NCI-H2227 (cell line): ENCODE measurements around the gene DHRSX.
"Not testable (repeated sequence)": the region's sequence is repeated elsewhere in the genome, so short reads cannot be mapped to it uniquely, and the experiment has no call there.

Experiments used
- DNase-seq: peaks from one replicate; lab custom pipeline; 2025; ENCODE audit not compliant: unreplicated experiment; lab: John Stamatoyannopoulos, UW

DHRSX gene

GRCh38 chrX:2325076-2325784 is 175.5 kb downstream of the DHRSX start:
- DNase-seq = no peak

GRCh38 chrX:2324151-2324550 is 176.6 kb downstream of the DHRSX start:
- DNase-seq = no peak

DNA sequence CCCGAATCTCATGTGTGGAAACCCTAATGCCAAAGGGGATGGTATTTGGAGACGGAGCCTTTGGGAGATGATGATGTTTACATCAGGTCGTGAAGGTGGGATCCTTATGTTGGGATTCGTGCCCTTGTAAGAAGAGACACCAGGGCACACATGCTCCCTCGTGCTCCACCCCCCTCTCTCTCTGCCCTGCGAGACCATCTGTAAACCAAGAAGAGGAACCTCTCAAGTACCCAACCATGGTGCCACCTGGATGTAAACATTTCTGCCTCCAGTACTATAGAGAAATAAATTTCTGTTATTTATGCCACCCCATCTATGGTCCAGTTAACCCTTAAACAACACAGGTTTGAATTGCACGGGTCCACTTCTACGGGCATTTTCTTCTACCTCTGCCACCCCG is 179.4 kb downstream of the DHRSX start:
- no peak for DNase-seq

DNA sequence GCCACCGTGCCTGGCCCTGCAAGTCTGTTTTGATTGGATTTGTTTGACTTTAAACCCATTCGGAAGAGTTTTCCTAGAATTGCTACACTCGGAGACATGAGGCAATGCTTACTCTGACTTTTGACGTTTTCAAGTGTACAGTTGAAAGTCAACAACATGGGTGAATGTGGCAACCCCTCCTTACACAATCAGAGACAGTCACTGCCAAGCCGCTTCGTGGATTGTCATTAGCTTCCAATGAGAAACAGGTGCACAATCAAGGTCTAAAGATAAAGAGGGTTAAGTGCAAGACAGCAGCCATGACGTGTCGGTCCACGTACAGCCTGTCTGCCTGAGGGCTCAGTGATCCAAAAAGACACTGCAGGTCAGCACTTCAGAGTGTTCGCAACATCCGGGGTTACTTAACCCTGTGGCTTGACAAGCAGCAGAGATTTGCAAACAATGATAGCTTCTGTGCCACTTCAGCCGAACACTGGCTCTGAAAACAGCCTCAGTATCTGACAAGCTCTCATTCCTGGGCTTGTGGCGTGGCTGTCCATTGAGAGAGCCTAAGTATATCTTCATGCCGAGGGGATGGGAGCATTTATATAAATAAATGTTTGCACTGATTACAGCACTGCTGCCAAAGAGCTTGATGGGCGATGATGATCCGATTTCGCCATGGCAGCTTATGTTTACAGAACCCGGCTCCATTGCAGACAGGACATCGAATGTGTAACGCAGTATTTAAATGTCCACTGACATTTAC is 180.0 kb downstream of the DHRSX start:
- no peak for DNase-seq

GRCh38 chrX:2320089-2320488 is 180.7 kb downstream of the DHRSX start:
- DNase-seq = no peak

DNA sequence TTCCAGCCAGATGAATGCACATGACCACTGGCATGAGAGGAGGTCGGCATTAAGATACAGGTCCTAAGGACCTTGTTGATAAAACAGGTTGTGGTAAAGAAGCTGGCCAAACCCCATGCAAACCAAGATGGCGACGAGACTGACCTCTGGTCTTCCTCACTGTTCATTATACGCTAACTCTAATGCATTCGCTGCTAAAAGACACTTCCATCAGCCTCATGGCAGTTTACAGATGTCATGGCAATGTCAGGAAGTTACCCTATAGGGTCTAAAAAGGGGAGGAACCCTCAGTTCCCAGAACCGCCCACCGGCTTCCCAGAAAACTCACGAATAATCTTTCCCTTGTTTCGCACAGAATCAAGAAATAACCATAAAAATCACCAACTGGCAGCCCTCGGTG is 182.4 kb downstream of the DHRSX start:
- no peak for DNase-seq

- no peak for DNase-seq
Measured at GRCh38 chrX:2317527-2318055, 183.2 kb downstream of the DHRSX start.

- no peak for DNase-seq
Measured at GRCh38 chrX:2316534-2316933, 184.2 kb downstream of the DHRSX start.

GRCh38 chrX:2315434-2315833 is 185.3 kb downstream of the DHRSX start:
- no peak for DNase-seq

GRCh38 chrX:2314831-2315365 is 185.9 kb downstream of the DHRSX start:
- DNase-seq = no peak

DNA sequence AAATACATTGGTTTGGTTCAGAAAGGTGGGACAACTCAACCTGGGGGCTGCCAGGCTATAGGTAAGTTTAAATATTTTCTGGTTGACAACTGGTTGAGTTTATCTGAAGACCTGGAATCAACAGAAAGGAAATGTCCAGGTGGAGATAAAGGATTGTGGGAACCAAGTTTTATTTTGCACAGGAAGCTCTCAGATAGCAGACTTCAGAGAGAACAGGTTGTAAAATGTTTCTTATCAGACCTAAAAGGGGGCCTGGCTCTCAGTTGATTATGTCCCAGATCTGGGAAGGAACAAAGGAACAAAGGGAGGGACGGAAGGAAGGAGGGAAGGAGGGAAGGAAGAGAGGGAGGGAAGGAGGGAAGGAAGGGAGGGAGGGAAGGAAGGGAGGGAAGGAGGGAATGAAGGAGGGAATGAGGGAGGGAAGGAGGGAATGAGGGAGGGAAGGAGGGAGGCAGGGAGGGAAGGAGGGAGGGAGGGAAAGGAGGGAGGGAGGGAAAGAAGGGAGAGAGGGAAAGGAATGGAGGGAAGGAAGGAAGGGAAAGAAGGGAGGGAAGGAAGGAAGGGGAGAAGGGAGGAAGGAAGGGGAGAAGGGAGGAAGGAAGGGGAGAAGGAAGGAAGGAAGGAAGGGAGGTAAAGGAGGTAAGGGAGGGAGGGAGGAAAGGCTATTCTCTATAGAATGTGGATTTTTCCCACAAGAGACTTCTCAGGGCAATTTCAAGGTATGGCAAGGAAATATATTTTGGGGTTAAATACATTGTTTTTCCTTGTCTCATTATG is 186.7 kb downstream of the DHRSX start:
- no peak for DNase-seq

GRCh38 chrX:2312061-2312591 is 188.7 kb downstream of the DHRSX start:
- DNase-seq = not testable (repeated sequence)

DNA sequence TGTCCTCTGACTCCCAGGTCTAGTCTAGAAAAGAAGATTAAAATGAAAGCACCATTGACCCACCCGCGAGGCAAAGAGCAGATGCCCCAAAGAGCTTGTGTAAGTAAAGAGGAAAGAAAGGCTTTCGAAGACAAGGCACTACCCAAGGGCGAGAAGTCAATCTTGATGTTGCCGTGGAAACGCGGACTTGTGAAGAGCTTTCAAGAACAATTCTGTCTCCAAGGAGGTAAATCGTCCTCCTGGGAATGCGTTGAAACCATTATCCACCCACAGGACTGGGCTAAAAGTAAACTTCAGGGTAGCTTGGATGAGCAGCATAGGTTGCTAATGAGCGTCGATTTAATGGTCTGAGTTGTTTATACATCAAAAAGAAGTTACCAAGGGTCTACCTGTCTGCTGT is 189.3 kb downstream of the DHRSX start:
- no peak for DNase-seq

DNA sequence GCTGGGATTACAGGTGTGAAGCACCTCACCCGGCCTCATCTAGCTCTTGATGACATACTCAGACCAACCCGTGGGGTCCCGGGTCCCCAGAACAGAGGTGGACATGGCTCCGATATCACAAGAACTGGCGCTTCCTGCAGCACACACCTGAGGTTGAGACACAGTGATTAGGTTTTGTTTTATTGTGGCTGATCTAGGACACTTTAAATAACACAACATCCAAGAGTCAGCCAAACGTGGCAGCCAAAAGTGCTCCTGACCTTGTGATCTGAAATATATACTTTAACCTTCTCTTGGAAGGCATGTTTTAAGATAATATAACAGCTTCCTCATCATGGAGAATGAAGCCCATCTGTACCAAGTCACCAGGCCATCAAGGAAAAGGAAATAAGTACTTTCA is 198.9 kb downstream of the DHRSX start:
- no peak for DNase-seq

GRCh38 chrX:2299871-2300270 is 200.9 kb downstream of the DHRSX start:
- DNase-seq = no peak

DNA sequence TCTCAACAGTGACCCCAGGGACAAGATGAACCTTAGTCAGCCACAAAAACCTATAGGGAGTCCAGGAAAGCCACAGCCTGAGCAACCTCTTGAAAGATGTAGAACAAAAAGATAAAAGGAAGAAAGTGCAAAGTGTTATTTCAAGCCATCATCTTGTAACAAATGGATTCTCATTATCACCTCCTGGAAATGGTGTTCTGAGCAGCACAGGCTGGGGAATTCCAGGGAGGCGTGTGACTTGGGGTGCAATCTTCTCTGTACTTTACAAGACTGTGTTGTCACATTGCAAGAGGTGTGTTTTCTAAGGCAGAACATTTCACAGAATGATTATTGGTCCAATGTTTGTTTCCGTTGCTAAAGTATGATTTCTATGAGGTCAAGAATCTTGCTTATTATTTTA is 214.0 kb downstream of the DHRSX start:
- no peak for DNase-seq

- no peak for DNase-seq
Measured at GRCh38 chrX:2284601-2285000, 216.2 kb downstream of the DHRSX start.

DNA sequence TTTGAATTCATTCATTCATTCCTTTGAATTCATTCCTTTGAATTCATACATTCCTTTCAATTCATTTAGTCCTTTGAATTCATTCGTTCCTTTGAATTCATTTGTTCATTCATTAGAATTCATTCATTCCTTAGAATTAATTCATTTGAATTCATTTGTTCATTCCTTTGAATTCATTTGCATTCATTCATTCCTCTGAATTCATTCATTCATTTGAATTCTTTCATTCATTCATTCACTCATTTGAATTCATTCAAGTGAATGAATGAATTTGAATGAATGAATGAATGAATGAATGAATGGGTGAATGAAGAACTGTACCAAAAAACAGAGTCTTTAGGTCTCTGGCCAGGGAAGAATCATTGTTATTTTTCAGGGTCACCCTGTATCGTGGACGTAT is 216.6 kb downstream of the DHRSX start:
- DNase-seq = no peak

DNA sequence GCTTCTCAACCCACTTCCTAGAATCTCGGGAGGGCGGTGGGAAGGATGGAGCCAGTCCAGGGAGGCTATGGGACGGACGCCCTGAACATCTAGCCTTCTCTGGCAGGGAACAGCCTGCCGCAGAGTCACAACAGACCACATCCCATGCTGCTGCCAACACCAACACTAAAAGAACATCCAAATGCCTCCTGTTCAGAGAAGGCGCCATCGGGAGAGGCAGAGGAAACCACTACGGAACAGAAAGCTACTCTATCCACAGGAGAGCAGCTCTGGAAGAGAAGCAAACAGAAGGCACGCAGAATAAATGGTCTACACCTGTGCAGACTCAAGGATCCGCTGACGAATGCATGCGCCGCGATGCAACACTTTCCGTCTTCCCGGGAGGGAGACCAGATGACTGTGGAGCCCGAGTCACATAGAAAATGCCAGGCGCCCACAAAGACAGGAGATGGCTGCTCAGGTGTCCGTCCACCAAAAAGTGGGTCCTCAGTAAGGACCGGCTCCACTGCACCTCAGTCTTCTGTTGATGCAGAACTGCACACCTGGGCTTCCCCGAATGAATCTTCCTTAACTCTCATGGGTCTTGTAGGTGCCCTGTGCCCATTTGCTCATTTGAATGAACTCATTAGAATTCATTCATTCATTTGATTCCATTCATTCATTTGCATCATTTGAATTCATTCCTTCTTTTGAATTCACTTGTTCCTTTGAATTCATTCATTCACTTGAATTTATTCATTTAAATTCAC is 217.5 kb downstream of the DHRSX start:
- no peak for DNase-seq

DNA sequence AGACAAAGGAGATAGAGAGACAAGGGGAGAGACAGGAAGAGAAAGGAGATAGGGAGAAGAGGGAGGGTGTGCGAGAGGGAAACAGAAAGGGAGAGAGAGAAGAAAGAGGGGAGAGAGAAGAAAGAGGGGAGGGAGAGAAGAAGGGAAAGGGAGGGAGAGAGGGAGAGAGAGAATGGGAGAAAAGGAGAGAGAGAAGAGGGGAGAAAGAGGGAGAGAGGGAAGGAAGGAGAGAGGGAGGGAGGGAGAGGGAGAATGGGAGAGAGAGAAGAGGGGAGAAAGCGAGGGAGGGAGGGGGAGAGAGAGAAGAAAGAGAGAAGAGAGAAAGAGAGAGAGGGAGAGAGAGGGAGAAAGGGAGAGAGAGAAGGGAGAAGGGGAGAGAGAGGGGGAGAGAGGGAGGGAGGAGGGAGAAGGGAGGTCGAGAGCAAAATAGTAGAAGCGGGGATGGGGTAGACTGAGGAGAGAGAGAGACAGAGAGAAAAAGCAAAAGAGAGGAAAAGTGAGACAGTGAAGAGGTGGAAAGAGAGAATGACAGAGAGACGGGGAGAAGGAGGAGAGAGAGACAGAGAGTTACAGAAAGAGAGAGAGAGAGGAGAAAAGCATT is 218.2 kb downstream of the DHRSX start:
- no peak for DNase-seq
